Muscle of back (tissue), 11 donors: Measurements from ENCODE around the gene CTDP1. TPM values are rescaled to one million over a fixed set of nuclear protein-coding genes. Genes with fewer than 3 reads are reported as not detected.
"Not testable (repeated sequence)": the region's sequence is repeated elsewhere in the genome, so short reads cannot be mapped to it uniquely, and the experiment has no call there.

ENCODE experiments used
- DNase-seq, 3 donors: peaks; one replicate each; pipeline versions ENCODE4 v3.0.0 to v3.0.0-alpha.2; 2013
- polyA plus RNA-seq, 10 donors: library from polyadenylated mRNA; unstranded; fragments of 120-200 nt; gene quantifications; one replicate each; pipeline ENCODE4 v1.2.1, GENCODE V29; 2013; ENCODE audit not compliant: insufficient read length in 10 of 10

The CTDP1 gene
- polyA plus RNA-seq, 10 donors: 6.4 to 10.6 (median 8.4) TPM

GRCh38 chr18:79699653-79700052 lies 20.1 kb downstream of the CTDP1 start:
- DNase-seq: no peak

- no peak for DNase-seq
Observed at GRCh38 chr18:79702906-79703305, 23.3 kb downstream of the CTDP1 start.

- DNase-seq: no peak
Observed at GRCh38 chr18:79704631-79705030, 25.0 kb downstream of the CTDP1 start.

- no peak for DNase-seq
Observed at GRCh38 chr18:79705272-79705671, 25.7 kb downstream of the CTDP1 start.

- no peak for DNase-seq
Observed at GRCh38 chr18:79706006-79706405, 26.4 kb downstream of the CTDP1 start.

GRCh38 chr18:79706658-79707057 lies 27.1 kb downstream of the CTDP1 start:
- no peak for DNase-seq

GRCh38 chr18:79707239-79707638 lies 27.6 kb downstream of the CTDP1 start:
- DNase-seq: no peak

GRCh38 chr18:79707671-79708070 lies 28.1 kb downstream of the CTDP1 start:
- no peak for DNase-seq

GRCh38 chr18:79708412-79708811 lies 28.8 kb downstream of the CTDP1 start:
- no peak for DNase-seq

GRCh38 chr18:79712206-79712857 lies 32.7 kb downstream of the CTDP1 start:
- no peak for DNase-seq

GRCh38 chr18:79713341-79713740 lies 33.7 kb downstream of the CTDP1 start:
- DNase-seq: no peak

- no peak for DNase-seq
Observed at GRCh38 chr18:79714531-79715240, 35.1 kb downstream of the CTDP1 start.

- DNase-seq: no peak
Observed at GRCh38 chr18:79715280-79715679, 35.7 kb downstream of the CTDP1 start.

GRCh38 chr18:79717059-79717458 lies 37.5 kb downstream of the CTDP1 start:
- DNase-seq: no peak

- no peak for DNase-seq
Observed at GRCh38 chr18:79717555-79718074, 38.0 kb downstream of the CTDP1 start.

- DNase-seq: no peak
Observed at GRCh38 chr18:79718126-79718525, 38.5 kb downstream of the CTDP1 start.

- no peak for DNase-seq
Observed at GRCh38 chr18:79718878-79719477, 39.4 kb downstream of the CTDP1 start.

- DNase-seq: not testable (repeated sequence)
Observed at GRCh38 chr18:79719478-79720358, 40.1 kb downstream of the CTDP1 start.

GRCh38 chr18:79720359-79720733 lies 40.7 kb downstream of the CTDP1 start:
- no peak for DNase-seq

GRCh38 chr18:79723036-79723435 lies 43.4 kb downstream of the CTDP1 start:
- DNase-seq: no peak

- DNase-seq: no peak
Observed at GRCh38 chr18:79723628-79724027, 44.0 kb downstream of the CTDP1 start.
